ENCODE results near the gene OR5B21. TPM values are rescaled to one million over a fixed set of nuclear protein-coding genes. Genes with fewer than 3 reads are reported as not detected.

OR5B21 gene
- not detected for total RNA-seq
- long read RNA-seq, result 0 reads

DNA sequence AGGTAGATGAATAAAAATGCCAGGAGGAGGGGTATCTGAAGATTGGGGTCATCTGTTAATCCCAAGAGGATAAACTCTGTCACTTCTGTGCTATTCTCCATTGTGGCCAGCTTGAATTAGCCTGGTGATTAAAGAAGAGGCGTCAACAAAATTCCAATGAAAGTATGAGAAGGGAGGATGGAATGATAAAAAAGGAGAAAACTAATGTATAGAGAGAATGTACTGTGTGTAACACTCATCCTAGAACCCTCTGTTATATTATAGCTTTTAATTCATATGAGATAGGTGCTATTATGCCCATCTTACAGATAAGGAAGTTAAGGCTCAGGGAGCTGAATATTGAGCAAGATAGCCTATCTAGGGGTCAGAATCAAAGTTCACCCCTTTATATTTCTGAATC is at the start of gene OR5B21:
Gene OR5B21, minus strand, starts transcription at position 101 of the 400 bp plus-strand sequence. Its CDS starts 0 bp downstream, at position 101.
- DNase-seq (ENCODE audit: low spot score), result no peak

DNA sequence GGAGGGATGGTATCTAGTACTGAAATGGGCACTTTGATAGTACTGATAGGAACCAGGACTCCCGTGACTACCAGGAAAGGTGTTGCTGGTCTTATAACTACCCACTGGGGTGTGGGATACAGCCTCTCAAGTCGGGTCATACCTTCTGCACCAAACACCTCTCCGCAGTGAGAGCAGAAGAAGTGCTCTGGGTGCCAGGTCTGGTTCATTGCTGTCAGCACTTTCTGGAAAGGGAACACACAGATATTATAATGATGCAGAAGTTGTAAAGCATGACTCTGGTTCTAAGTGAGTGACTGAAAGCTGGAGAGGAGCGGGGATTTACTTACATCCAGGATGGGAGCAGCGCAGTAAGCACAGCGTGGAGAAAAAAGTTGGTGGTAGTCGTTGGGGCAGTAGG is 41.7 kb upstream of the OR5B21 start:
- DNase-seq (ENCODE audit: low spot score), result no peak

DNA sequence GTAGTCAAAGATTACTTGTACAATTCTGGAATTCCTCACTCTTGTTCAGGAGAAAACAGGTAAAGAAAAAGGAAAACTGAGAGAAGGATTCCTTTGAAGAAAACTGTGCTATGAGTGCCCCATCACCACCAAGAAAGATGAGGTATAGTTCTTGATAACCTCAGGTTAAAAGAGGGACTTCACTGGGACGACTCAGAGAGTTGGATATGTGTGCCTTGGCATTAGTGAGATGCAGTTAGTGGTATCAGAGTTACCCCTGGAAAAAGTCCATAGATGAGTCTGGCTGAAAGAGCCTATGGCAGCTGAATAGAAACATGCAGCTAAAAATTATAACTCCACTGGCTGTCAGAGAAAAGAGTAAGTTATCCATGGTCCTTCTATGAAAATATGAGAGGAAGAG is 38.9 kb upstream of the OR5B21 start:
- no peak for DNase-seq (ENCODE audit: low spot score)

DNA sequence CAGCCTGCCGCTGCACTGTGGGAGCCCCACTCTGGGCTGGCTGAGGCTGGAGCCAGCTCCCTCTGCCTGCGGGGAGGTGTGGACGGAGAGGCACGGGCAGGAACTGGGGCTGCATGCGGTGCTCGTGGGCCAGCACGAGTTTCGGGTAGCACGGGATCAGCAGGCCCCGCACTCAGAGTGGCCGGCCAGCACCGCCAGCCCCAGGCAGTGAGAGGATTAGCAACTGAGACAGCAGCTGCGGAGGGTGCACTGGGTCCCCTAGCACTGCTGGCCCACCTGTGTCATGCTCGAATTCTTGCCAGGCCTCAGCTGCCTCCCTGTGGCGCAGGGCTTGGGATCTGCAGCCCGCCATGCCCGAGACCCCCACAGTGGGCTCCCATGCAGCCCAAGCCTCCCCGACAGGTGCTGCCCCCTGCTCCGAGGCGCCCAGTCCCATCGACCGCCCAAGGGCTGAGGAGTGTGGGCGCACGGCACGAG is 24.0 kb upstream of the OR5B21 start:
- DNase-seq (ENCODE audit: low spot score), result no peak

DNA sequence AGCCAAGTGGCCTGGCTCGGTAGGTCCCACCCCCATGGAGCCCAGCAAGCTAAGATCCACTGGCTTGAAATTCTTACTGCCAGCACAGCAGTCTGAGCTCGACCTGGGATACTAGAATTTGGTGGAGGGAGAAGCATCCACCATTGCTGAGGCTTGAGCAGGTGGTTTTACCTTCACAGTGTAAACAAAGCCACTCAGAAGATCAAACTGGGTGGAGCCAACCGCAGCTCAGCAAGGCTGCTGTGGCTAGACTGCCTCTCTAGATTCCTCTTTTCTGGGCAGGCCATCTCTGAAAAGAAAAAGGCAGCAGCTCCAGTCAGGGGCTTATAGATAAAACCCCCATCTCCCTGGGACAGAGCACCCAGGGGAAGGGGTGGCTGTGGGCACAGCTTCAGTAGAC is 22.3 kb upstream of the OR5B21 start:
- DNase-seq (ENCODE audit: low spot score), result no peak

DNA sequence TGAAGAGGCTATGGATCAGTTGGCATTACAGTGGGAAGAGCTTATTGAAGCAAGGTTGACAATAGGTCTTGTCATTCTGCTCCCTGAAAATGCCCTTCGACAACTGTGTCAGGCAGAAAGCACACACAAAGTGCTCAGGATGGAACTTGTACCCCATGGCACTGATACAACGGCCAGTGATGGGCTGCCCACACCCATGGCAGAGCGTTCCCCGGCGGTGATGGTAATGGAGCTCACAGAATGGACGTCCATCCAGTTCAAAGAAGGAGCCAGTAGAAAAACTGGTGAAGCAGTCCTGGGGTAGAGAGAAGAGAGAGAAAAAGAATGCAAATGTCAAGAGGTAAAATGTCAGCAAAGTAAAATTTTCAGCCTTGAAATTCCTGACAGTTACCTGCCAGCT is 19.5 kb upstream of the OR5B21 start:
- DNase-seq (ENCODE audit: low spot score), result no peak

DNA sequence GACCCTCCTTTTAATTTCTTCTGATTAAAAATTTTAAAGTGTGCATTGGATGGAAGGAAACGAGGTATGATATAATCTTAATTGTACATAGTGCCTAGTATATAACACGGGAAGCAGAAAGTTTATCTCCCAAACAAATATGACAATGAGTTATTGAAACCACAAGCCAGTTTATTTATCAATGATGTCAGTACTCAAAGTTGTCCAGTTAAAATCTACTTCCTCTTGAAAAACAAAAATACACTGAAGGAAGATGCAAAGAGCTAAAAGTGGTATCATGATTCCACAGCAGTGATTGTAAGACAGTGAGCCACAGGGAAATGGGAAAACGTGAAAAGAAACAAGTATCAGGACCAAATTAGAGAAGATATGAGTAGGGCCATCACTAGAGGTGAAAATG is 18.8 kb upstream of the OR5B21 start:
- no peak for DNase-seq (ENCODE audit: low spot score)

DNA sequence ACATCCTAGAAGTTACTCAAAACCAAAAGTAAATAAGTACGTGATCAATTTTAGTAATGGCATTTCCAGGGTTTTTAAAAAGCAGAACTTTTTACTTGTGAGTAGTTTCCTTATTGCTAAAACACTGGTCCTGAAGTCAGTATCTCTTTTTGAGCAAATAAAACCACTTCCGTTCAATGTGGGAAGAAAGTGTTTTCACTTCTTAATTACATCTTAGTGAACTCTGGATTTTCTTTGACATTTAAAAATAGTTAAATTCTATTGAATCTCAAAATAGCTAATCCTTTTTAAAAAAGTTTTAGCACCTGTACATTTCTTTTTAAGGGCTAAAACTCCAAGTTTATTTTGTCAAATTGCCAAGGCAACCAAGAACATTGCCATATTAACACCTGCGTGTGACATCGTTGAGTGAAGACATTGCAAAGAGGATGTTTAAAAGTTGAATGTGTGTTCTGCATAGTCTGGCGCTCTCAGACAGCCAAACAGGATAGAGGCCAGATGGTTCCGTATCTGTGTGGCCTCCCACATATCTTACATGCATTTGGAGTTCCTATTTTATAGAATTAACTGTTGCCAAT is 17.2 kb upstream of the OR5B21 start:
- no peak for DNase-seq (ENCODE audit: low spot score)

DNA sequence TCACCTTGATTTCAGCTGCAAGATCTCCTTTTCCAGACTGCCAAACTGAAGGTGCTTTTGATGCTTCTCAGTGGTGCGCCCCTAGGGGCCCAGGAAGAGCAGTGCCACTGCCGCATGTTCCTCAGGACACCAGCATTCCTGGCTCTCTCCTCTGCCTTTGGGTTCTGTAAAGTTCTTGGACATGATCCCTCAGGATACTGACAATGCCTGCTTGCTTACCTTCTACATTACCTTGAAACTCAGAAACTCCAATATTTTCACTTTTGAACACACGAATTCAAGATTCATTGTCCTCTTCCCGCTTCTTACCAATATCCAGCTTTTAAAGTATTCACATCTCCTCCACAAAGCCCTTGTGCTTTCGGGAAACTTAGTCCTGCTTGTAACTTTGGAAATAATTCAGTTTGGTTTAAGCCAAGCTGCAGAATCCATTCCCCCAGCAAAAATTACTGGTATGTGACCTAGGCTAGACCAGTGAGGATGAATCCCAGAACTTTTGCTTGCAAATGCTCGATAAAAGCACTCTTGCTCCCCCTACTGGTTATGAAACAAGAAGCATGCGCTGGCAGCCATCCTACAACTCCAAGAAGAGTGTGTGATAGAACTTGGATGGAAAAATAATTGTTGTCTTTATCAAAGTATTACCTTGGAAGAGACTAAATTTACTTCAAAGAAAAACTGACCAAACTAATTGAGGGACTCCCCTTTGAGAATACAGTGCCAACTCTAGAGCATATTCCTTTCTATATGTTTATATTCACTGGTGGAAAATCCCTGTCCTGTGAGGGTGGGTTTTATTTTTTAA is 16.5 kb upstream of the OR5B21 start:
- no peak for DNase-seq (ENCODE audit: low spot score)

DNA sequence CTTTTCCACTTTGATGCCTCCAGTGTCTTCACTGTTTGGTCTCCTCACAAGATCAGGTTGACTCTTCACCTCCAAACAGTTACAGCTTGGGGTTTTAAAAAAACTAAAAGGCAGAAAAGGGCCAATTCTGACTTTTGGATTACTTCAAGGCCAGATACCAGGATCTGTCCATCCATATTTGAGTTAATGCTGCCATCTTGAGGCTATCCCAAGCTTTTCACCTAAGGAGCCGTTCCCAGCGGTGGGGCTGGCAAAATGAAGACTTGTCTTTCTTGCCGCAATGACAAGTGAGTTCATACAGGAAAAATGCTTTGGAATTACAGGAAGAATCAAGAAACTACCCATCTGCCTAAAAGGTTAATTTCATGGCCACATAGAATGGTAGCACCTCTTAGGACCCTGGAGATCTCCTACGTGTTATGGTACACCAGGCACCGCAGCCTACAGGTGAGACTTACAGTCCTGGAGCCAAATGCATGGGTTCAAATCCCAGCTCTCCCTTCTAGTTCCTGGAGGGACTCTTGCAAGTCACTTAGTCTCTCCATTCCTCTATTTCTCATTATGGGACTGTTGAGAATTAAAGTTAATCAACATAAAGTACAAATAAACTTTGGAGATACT is 6.0 kb upstream of the OR5B21 start:
- DNase-seq (ENCODE audit: low spot score), result no peak

DNA sequence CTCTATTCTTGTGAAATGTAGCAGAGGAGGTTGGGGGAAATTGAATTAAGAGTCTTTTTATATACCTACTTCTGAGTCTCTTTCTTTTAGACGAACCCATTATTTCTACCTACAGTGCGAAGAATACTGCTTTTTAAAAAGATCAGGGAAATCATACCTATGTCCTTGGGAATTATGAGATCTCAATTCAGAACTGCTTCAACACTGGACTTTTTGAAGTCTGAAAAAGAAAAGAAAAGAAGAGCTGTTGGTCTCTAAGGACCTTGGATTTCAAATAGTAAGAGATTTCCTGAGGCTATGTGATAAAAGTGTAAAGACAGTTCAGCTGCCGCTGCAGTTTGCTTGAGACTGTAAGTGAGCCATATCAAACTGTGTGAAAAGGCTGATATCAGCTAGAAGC is 3.7 kb upstream of the OR5B21 start:
- DNase-seq (ENCODE audit: low spot score), result no peak

DNA sequence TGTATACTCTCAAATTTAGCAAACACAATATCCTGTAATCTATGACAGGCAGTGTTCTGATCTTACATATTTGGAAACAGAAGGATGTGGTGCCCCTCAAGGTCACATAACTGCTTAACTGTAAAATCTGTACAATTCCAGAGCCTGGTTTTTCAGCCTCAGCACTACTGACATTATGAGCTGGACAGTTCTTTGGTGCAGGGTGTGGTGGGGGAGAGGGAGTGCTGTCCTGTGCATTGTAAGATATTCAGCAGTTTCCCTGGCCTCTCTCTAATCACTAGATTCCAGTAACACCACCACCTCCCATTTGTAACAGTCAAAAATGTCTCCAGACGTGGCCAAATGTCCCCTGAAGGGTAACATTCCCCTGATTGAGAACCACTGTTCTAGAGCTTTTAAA is 1.8 kb upstream of the OR5B21 start:
- no peak for DNase-seq (ENCODE audit: low spot score)

DNA sequence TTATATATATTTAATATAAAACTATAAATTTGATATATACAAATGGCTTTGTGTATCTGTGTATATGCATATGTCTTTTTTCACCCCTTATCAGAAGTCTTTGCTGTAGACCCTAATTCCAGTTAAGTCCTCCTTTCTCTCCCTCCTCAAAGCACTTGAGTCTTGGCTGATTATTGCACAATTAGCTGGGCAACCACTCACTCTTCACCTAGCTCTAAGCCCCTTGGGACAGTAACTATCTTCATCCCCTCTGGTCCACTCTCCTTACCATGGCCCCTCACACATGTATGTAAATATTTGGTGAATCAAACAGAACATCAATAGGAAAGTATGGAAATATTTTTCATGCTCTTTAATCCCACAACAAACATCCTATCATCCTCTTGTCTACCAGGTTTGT is 909 bp upstream of the OR5B21 start:
- DNase-seq (ENCODE audit: low spot score), result no peak

DNA sequence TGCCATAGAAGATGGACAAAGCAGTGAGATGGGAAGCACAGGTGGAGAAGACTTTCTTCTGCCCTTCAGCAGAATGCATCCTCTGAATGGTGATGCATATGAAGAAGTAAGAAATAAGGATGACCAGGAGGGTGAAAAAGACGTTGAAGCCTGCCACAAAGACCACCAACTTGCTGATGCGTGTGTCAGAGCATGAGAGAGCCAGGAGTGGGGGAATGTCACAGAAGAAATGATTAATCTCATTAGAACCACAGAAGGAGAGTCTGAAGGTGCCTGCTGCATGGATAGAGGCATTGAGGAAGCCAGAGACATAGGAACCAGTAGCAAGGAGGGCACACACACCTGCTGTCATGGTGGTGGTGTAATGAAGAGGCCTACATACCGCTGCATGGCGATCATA is 550 bp downstream of the OR5B21 start:
- no peak for DNase-seq (ENCODE audit: low spot score)

DNA sequence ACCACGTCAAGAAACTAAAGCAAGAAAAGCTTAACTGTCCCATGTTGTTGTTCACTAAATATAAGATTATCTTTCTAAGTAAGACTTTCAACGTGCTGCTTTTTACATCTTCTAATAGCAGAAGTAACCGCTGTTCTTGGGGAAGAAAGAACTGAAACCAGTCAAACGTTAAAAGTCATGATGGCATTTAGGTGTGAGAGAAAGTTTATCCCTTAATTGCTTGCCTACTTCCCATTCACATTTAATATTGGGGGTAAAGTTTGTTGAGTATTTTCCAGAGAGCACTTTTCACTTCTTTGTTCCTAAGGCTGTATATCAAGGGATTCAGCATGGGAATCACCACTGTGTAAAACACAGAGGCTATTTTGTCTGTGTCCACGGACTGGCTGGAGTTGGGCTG is 970 bp downstream of the OR5B21 start:
- no peak for DNase-seq (ENCODE audit: low spot score)

DNA sequence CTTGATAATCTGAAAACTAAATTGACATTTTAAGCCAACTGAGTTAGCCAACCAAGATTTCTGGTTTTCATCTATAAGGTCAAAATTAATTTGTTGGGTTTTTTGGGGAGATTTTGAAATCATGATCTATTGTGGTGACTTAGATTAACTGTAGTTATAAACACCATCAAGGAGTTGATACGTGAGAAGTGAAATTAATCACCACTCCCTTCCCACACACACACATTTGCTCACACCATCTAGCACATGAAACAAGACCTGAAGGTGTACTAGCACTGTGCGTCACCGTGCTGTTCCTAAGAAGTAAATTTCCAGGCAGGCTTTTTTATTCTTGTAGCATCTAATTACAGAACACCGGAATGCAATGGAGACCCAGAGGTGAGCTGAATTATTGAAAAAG is 2.1 kb downstream of the OR5B21 start:
- DNase-seq (ENCODE audit: low spot score), result no peak

DNA sequence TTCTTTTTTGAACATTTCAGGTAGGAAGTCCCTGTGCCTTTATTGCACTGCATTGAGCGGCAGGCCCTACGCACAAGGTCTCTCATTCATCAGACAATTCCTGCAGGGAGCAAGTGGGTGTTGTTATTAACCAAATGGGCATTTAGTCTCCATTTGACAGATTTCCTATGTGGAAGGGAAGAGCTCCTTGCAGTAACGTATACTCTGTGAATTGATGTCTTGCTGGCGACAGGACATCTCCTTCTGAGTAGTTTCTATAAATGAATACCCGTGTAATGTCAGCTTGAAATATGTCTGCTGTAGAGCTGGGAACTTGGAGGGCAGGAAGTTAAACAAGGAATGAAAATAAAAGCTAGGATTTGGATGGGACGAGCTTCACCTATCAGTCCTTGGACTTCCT is 3.7 kb downstream of the OR5B21 start:
- DNase-seq (ENCODE audit: low spot score), result no peak

DNA sequence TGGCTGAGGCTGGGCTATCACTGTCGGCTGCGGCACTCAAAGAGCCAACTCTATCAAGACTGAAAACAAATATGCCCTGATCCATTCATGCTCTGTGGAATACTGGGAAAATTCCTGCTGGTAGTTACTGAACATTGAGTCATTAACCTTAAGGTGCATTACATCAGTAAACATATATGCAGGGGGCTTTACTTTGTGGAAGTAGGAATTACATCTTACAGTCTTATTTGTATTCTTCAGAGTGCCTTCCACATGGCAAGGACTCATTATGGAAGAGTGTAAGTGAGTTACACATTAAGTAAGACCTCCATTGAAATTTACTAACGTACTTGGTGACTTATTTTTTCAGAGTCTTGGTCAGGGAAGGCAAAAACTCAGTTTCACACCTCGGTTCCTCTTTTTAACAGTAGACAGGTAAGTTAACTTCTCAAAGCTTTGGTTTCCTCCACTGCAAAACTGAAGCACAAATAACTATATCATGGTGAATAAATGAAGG is 4.5 kb downstream of the OR5B21 start:
- no peak for DNase-seq (ENCODE audit: low spot score)

DNA sequence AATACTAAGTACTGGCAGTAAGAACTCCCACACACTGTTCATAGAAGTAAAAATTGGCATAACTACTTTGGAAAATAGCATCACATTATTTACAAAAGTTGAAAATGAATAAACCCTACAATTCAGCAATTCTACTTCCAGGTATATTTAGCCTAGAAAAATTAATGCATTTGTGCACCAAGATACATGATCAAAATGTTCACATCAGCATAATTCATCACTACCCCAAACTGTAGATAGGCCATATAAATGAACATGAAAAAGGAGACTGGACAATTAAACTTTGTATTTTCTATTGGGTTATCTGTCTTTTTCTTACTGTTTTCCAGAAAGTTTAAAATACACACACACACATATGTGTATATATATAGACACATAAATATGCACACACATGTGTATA is 5.9 kb downstream of the OR5B21 start:
- no peak for DNase-seq (ENCODE audit: low spot score)

DNA sequence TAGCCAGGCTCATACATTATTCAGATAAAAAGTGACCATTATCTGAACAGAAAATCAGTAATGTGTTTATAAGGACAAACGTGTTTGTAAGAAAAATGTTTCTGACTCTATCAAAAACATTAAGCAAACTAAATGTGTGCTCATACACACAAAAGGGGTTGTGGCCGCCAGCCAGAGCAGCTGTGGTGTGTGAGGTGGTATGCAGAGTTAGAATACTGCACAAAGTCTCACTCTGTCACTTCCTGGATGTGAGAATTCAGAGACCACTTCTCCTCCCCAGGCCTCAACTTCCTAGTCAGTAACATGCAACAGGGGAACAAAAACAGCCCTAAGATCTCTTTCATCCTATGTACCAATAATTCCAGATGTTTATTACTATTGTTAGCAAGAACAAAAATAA is 9.4 kb downstream of the OR5B21 start:
- no peak for DNase-seq (ENCODE audit: low spot score)

DNA sequence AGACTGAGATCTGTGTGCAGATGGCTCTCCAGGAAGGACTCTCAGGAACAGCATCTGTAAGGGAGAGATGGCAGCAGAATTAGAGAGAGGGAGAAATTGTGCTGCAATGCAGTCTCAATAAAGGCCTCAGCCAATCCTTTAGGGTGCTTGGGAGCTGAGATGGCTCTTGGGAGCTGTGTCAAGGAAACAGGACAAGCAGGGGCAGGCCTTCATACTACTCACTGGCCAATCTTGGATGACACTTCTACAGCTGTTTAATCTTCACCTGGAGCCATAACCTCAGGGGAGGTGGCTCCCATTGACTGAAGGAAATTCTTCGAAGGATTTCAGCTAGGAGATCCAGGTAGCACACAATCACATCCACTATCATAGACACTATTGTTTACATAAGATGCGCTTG is 10.0 kb downstream of the OR5B21 start:
- DNase-seq (ENCODE audit: low spot score), result no peak

DNA sequence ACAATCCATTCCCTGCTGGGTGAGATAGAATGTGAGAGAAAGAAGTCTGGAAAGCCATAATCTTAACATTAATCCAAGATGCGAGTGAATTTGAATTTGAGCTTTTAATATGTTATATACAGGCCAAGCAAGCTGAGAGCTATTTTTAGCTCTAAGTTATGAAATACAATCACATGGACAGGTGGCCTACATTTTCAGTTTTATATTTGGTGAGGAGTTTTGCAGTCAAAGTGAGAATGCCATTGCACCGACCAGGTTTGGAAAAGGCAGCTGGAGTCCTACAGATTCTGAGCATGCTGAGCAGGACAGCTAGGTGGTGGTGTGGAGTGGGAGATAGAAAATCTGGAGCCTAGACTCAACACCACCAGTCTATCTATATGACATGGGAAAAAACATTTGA is 12.0 kb downstream of the OR5B21 start:
- DNase-seq (ENCODE audit: low spot score), result no peak
